SJSA1 (cell line): ENCODE measurements around the gene LUM. TPM values are rescaled to one million over a fixed set of nuclear protein-coding genes. Genes with fewer than 3 reads are reported as not detected.

Experiments
- DNase-seq, 2 experiments: peaks; one replicate each; pipeline ENCODE4 v3.0.0-alpha.2; 2015 to 2020; ENCODE audit warnings: low spot score in 2 of 2, low read depth in 1 of 2
- H3K27ac ChIP-seq: fragments of 250-450 bp; sonication (Bioruptor Pico); 2 replicates; pipeline ENCODE4 v1.5.1; 2020; ENCODE audit warnings: mild to moderate bottlenecking, moderate library complexity
- H3K27me3 ChIP-seq: fragments of 250-450 bp; sonication (Bioruptor Pico); replicated peaks from 2 replicates; pipeline ENCODE4 v1.5.1; 2020; ENCODE audit warnings: mild to moderate bottlenecking, moderate library complexity
- H3K36me3 ChIP-seq: fragments of 250-450 bp; sonication (Bioruptor Pico); 2 replicates; pipeline ENCODE4 v1.5.1; 2020; ENCODE audit warnings: mild to moderate bottlenecking
- H3K4me1 ChIP-seq: fragments of 250-450 bp; sonication (Bioruptor Pico); replicated peaks from 2 replicates; pipeline ENCODE4 v1.6.1; 2021; ENCODE audit warnings: mild to moderate bottlenecking
- H3K4me3 ChIP-seq: fragments of 250-450 bp; sonication (Bioruptor Pico); 2 replicates; pipeline ENCODE4 v1.5.1; 2020; ENCODE audit warnings: mild to moderate bottlenecking
- H3K9me3 ChIP-seq: fragments of 250-450 bp; sonication (Bioruptor Pico); replicated peaks from 2 replicates; pipeline ENCODE4 v1.5.1; 2020; ENCODE audit warnings: mild to moderate bottlenecking
- total RNA-seq: library from RNA; depleted of rRNA; stranded (reverse); fragments of >200 nt; shearing (Covaris generic); gene quantifications from 2 replicates; pipeline ENCODE4 v1.2.3, GENCODE V29; 2014

LUM gene
- total RNA-seq, 1 experiment from 2014 or later, result 812 TPM

- Histone ChIP-seq H3K4me1 (peaks cover 8% of the 10 kb centered on the region), H3K4me3 (no peak overlapping the region), H3K9me3 (no peaks in the 10 kb centered on the region), H3K36me3 (no peaks in the 10 kb centered on the region), H3K27me3 (no peaks in the 10 kb centered on the region), H3K27ac (no peak overlapping the region)
- peak in 1 of 2 experiments; percentile 59 for DNase-seq
Observed at GRCh38 chr12:91077228-91077954, 33.9 kb downstream of the LUM start.

- H3K4me1 ChIP-seq, result peaks cover 8% of the 10 kb centered on the region
- no peak overlapping the region for H3K4me3 ChIP-seq
- H3K27me3 ChIP-seq, result no peaks in the 10 kb centered on the region
- DNase-seq, result peak; percentile 48 to 90
- H3K27ac ChIP-seq, result no peak overlapping the region
- H3K9me3 ChIP-seq, result no peaks in the 10 kb centered on the region
- no peaks in the 10 kb centered on the region for H3K36me3 ChIP-seq
Observed at GRCh38 chr12:91074851-91075250, 36.4 kb downstream of the LUM start.

GRCh38 chr12:91074154-91074709 lies 37.1 kb downstream of the LUM start:
- no peak overlapping the region for H3K4me3 ChIP-seq
- H3K27ac ChIP-seq, result no peak overlapping the region
- peaks cover 8% of the 10 kb centered on the region for H3K4me1 ChIP-seq
- H3K9me3 ChIP-seq, result no peaks in the 10 kb centered on the region
- no peaks in the 10 kb centered on the region for H3K27me3 ChIP-seq
- DNase-seq, result peak in 1 of 2 experiments; percentile 63
- H3K36me3 ChIP-seq, result no peaks in the 10 kb centered on the region

- H3K27ac ChIP-seq, result no peak overlapping the region
- H3K4me3 ChIP-seq, result no peak overlapping the region
- no peaks in the 10 kb centered on the region for H3K27me3 ChIP-seq
- no peak for DNase-seq
- no peaks in the 10 kb centered on the region for H3K9me3 ChIP-seq
- H3K4me1 ChIP-seq, result peaks cover 8% of the 10 kb centered on the region
- no peaks in the 10 kb centered on the region for H3K36me3 ChIP-seq
Observed at GRCh38 chr12:91073426-91073825, 37.9 kb downstream of the LUM start.

- Histone ChIP-seq H3K4me1 (peaks cover 8% of the 10 kb centered on the region), H3K36me3 (no peaks in the 10 kb centered on the region), H3K27ac (no peak overlapping the region), H3K27me3 (no peaks in the 10 kb centered on the region), H3K9me3 (no peaks in the 10 kb centered on the region), H3K4me3 (no peak overlapping the region)
- no peak for DNase-seq
Observed at GRCh38 chr12:91072931-91073330, 38.4 kb downstream of the LUM start.

- Histone ChIP-seq H3K4me1 (peaks cover 8% of the 10 kb centered on the region), H3K36me3 (no peaks in the 10 kb centered on the region), H3K27ac (no peak overlapping the region), H3K27me3 (no peaks in the 10 kb centered on the region), H3K4me3 (no peak overlapping the region), H3K9me3 (no peaks in the 10 kb centered on the region)
- no peak for DNase-seq
Observed at GRCh38 chr12:91070936-91071335, 40.4 kb downstream of the LUM start.

- no peaks in the 10 kb centered on the region for H3K27me3 ChIP-seq
- H3K4me3 ChIP-seq, result no peak overlapping the region
- no peak overlapping the region for H3K27ac ChIP-seq
- H3K4me1 ChIP-seq, result no peaks in the 10 kb centered on the region; the same call in 1 of the 2 replicates
- no peaks in the 10 kb centered on the region for H3K36me3 ChIP-seq
- no peaks in the 10 kb centered on the region for H3K9me3 ChIP-seq
- no peak for DNase-seq
Observed at GRCh38 chr12:91065396-91065795, 45.9 kb downstream of the LUM start.

GRCh38 chr12:91064640-91065039 lies 46.7 kb downstream of the LUM start:
- H3K9me3 ChIP-seq, result no peaks in the 10 kb centered on the region
- peak in 1 of 2 experiments; percentile 45 for DNase-seq
- H3K27me3 ChIP-seq, result no peaks in the 10 kb centered on the region
- H3K4me1 ChIP-seq, result peaks cover 2% of the 10 kb centered on the region
- no peaks in the 10 kb centered on the region for H3K36me3 ChIP-seq
- H3K4me3 ChIP-seq, result no peak overlapping the region
- no peak overlapping the region for H3K27ac ChIP-seq

- Histone ChIP-seq H3K27me3 (no peaks in the 10 kb centered on the region), H3K4me1 (peaks cover 33% of the 10 kb centered on the region), H3K4me3 (no peak overlapping the region), H3K9me3 (no peaks in the 10 kb centered on the region), H3K36me3 (no peaks in the 10 kb centered on the region), H3K27ac (no peak overlapping the region)
- no peak for DNase-seq
Observed at GRCh38 chr12:91061091-91061490, 50.2 kb downstream of the LUM start.

GRCh38 chr12:91059211-91059610 lies 52.1 kb downstream of the LUM start:
- H3K27me3 ChIP-seq, result no peaks in the 10 kb centered on the region
- peak overlapping the region; percentile 0; the same call in 1 of the 2 replicates for H3K27ac ChIP-seq
- H3K4me3 ChIP-seq, result no peak overlapping the region
- peaks cover 50% of the 10 kb centered on the region for H3K4me1 ChIP-seq
- no peak for DNase-seq
- H3K36me3 ChIP-seq, result no peaks in the 10 kb centered on the region
- no peaks in the 10 kb centered on the region for H3K9me3 ChIP-seq

GRCh38 chr12:91058786-91059185 lies 52.5 kb downstream of the LUM start:
- Histone ChIP-seq H3K27me3 (no peaks in the 10 kb centered on the region), H3K9me3 (no peaks in the 10 kb centered on the region), H3K4me3 (no peak overlapping the region), H3K36me3 (no peaks in the 10 kb centered on the region), H3K4me1 (peaks cover 53% of the 10 kb centered on the region), H3K27ac (peak overlapping the region; percentile 0; the same call in 1 of the 2 replicates)
- peak in 1 of 2 experiments; percentile 95 for DNase-seq

- peak; percentile 68 to 89 for DNase-seq
- H3K36me3 ChIP-seq, result no peaks in the 10 kb centered on the region
- H3K4me3 ChIP-seq, result no peak within 1 kb of the TSS
- H3K27me3 ChIP-seq, result no peaks in the 10 kb centered on the region
- peaks cover 63% of the 10 kb centered on the region for H3K4me1 ChIP-seq
- H3K27ac ChIP-seq, result peak within 1 kb of the TSS; percentile 95
- no peaks in the 10 kb centered on the region for H3K9me3 ChIP-seq
Observed at GRCh38 chr12:91057368-91058165, 53.7 kb downstream of the LUM start, which contains the start of gene KERA. Gene KERA (minus strand): TSS chr12:91058024. CDS start chr12:91056281, 1,743 bp downstream.

- peak overlapping the region; percentile 95 for H3K27ac ChIP-seq
- peaks cover 63% of the 10 kb centered on the region for H3K4me1 ChIP-seq
- no peaks in the 10 kb centered on the region for H3K9me3 ChIP-seq
- H3K4me3 ChIP-seq, result no peak overlapping the region
- H3K27me3 ChIP-seq, result no peaks in the 10 kb centered on the region
- DNase-seq, result peak in 1 of 2 experiments; percentile 52
- H3K36me3 ChIP-seq, result no peaks in the 10 kb centered on the region
Observed at GRCh38 chr12:91056488-91056887, 54.8 kb downstream of the LUM start.

- peak; percentile 100 for DNase-seq
- H3K36me3 ChIP-seq, result no peaks in the 10 kb centered on the region
- H3K9me3 ChIP-seq, result no peaks in the 10 kb centered on the region
- H3K27me3 ChIP-seq, result no peaks in the 10 kb centered on the region
- H3K4me3 ChIP-seq, result no peak overlapping the region
- H3K27ac ChIP-seq, result peak overlapping the region; percentile 95
- H3K4me1 ChIP-seq, result peaks cover 63% of the 10 kb centered on the region
Observed at GRCh38 chr12:91055976-91056375, 55.3 kb downstream of the LUM start.
